Transverse colon (tissue), 4 donors: ENCODE results near the gene AKT1S1.

Experiments
- EP300 ChIP-seq: sonication (generic); formaldehyde crosslinking; IDR thresholded peaks from one replicate; pipeline ENCODE4 v1.6.1; 2017; ENCODE audit warnings: antibody characterized with exemption, low read depth
- POLR2A ChIP-seq: fragments of 450-650 bp; IDR thresholded peaks from one replicate; pipeline ENCODE4 v1.6.1; 2016; ENCODE audit warnings: antibody characterized with exemption, mild to moderate bottlenecking, moderate library complexity
- POLR2AphosphoS5 ChIP-seq, 3 donors: sonication (generic); formaldehyde crosslinking; IDR thresholded peaks; one replicate each; pipeline ENCODE4 v1.6.1; 2016; ENCODE audit warnings: antibody characterized with exemption in 3 of 3
- TF ChIP-seq, protein P1 (sequence below), 5 experiments: fragments of 200-600 bp in 3 of 5; fragments of 450-650 bp in 2 of 5; sonication (generic) in 3 of 5; IDR thresholded peaks; 1 replicate in 2 of 5; 2 replicates in 3 of 5; pipeline ENCODE4 v1.5.1; 2016 to 2017; ENCODE audit warnings: antibody characterized with exemption in 5 of 5, inconsistent platforms in 3 of 5, mild to moderate bottlenecking in 2 of 5, moderate library complexity in 1 of 5

DNA sequence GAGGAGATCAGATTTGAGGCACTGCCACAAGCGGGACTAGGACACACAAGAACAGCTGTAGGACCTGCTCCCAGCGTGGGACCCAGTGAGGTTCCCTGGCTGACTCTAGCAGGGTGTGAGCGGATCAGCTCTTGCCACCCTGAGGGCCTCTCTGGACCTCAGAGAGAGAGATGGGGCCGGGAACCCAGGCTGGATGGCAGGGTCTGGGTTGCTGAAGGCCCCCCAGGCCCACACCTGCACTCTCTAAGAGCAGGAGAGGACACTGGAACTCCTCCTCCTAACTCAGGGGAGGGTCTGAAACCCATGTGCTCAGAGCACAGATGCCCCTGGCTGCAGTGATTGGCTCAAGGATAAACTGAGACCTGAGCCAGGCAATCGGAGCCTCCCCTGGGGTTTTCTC, 33.0 kb upstream of the AKT1S1 start:
- TF ChIP-seq, protein P1, sequence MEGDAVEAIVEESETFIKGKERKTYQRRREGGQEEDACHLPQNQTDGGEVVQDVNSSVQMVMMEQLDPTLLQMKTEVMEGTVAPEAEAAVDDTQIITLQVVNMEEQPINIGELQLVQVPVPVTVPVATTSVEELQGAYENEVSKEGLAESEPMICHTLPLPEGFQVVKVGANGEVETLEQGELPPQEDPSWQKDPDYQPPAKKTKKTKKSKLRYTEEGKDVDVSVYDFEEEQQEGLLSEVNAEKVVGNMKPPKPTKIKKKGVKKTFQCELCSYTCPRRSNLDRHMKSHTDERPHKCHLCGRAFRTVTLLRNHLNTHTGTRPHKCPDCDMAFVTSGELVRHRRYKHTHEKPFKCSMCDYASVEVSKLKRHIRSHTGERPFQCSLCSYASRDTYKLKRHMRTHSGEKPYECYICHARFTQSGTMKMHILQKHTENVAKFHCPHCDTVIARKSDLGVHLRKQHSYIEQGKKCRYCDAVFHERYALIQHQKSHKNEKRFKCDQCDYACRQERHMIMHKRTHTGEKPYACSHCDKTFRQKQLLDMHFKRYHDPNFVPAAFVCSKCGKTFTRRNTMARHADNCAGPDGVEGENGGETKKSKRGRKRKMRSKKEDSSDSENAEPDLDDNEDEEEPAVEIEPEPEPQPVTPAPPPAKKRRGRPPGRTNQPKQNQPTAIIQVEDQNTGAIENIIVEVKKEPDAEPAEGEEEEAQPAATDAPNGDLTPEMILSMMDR (IDR thresholded peaks at IDR 0.05): no peak
- TF ChIP-seq POLR2AphosphoS5 (IDR thresholded peaks at IDR 0.05): no peak
- no peak for TF ChIP-seq EP300
- no peak for TF ChIP-seq POLR2A
